ENCODE data around the gene HMBS. TPM values are rescaled to one million over a fixed set of nuclear protein-coding genes. Genes with fewer than 3 reads are reported as not detected.

The HMBS gene
- total and polyA plus RNA-seq, 2 experiments from 2014 or later, result 101 to 107 TPM

DNA sequence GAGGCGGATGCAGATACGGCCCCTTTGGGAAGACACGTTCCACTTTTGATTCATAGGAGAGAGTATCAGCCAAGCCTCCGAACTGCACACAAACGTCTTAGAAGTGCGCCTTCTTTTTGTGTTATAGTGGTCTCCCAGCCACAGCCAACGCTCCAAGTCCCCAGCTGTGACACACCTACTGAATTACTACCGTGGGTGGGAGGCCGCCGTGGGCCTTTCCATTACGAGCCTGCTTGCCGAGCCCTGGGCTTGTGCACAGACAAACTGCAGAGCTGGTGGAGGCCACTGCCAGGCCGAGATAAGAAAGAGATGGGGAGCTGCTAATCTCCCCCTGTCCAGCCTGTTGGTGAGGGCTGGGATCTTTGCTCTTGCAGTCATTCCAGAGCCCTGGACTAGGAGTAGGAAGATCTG lies 761 bp downstream of the HMBS start:
- peak overlapping the region; percentile 40; the same call in 1 of the 2 replicates for H3K27ac ChIP-seq (ENCODE audit: low read depth)
- peak overlapping the region; percentile 55 for H3K4me3 ChIP-seq
- H2AFZ ChIP-seq, result no peak overlapping the region
- H3K27me3 Mint-ChIP-seq (ENCODE audit: insufficient read depth, low read depth, poor library complexity), result peaks cover 5% of the 10 kb centered on the region
- H3K9me2 ChIP-seq (ENCODE audit: insufficient read depth), result no peaks in the 10 kb centered on the region
- peaks cover 15% of the 10 kb centered on the region for H3K79me2 ChIP-seq (replicated peaks; ENCODE audit: insufficient read depth)
- no peaks in the 10 kb centered on the region; the same call in 2 of the 3 replicates for H3K9me3 Mint-ChIP-seq
- H3K4me1 ChIP-seq (ENCODE audit: insufficient read depth), result peaks cover 4% of the 10 kb centered on the region; the same call in 1 of the 2 replicates
- no peaks in the 10 kb centered on the region for H3K27me3 ChIP-seq (ENCODE audit: insufficient read depth)
- ATAC-seq (peak; percentile 5), DNase-seq (ENCODE audit: low spot score) (no peak)
- peak overlapping the region; percentile 98 for H3K27ac Mint-ChIP-seq
- H3K4me3 Mint-ChIP-seq, result peak overlapping the region; percentile 100
- peaks cover 5% of the 10 kb centered on the region; the same call in 1 of the 2 replicates for H4K20me1 ChIP-seq (replicated peaks; ENCODE audit: insufficient read depth)
- H3K4me2 ChIP-seq, result peak overlapping the region; percentile 89
- TF ChIP-seq, protein P1, sequence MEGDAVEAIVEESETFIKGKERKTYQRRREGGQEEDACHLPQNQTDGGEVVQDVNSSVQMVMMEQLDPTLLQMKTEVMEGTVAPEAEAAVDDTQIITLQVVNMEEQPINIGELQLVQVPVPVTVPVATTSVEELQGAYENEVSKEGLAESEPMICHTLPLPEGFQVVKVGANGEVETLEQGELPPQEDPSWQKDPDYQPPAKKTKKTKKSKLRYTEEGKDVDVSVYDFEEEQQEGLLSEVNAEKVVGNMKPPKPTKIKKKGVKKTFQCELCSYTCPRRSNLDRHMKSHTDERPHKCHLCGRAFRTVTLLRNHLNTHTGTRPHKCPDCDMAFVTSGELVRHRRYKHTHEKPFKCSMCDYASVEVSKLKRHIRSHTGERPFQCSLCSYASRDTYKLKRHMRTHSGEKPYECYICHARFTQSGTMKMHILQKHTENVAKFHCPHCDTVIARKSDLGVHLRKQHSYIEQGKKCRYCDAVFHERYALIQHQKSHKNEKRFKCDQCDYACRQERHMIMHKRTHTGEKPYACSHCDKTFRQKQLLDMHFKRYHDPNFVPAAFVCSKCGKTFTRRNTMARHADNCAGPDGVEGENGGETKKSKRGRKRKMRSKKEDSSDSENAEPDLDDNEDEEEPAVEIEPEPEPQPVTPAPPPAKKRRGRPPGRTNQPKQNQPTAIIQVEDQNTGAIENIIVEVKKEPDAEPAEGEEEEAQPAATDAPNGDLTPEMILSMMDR (conservative IDR thresholded peaks at IDR 0.05; ENCODE audit: low read depth in 2 of 2), result no peak
- TF ChIP-seq ZNF114 (CRISPR knock-in tag; IDR thresholded peaks at IDR 0.05) (no peak), CREB1 (CRISPR knock-in tag; IDR thresholded peaks at IDR 0.05; ENCODE audit: low read depth) (no peak), POLR2AphosphoS5 (IDR thresholded peaks at IDR 0.05; ENCODE audit: low read depth) (no peak), STAT1 (IDR thresholded peaks at IDR 0.05; ENCODE audit: unreplicated experiment) (no peak), EZH2phosphoT487 (IDR thresholded peaks at IDR 0.05; ENCODE audit: unreplicated experiment) (no peak), EZH2 (IDR thresholded peaks at IDR 0.05; ENCODE audit: low read depth, unreplicated experiment) (no peak), JUNB (IDR thresholded peaks at IDR 0.05; ENCODE audit: unreplicated experiment) (no peak), NANOG (IDR thresholded peaks at IDR 0.05; ENCODE audit: borderline replicate concordance) (no peak), ZNF331 (CRISPR knock-in tag; IDR thresholded peaks at IDR 0.05; ENCODE audit: low read depth) (no peak)
- TF ChIP-seq, protein P2, sequence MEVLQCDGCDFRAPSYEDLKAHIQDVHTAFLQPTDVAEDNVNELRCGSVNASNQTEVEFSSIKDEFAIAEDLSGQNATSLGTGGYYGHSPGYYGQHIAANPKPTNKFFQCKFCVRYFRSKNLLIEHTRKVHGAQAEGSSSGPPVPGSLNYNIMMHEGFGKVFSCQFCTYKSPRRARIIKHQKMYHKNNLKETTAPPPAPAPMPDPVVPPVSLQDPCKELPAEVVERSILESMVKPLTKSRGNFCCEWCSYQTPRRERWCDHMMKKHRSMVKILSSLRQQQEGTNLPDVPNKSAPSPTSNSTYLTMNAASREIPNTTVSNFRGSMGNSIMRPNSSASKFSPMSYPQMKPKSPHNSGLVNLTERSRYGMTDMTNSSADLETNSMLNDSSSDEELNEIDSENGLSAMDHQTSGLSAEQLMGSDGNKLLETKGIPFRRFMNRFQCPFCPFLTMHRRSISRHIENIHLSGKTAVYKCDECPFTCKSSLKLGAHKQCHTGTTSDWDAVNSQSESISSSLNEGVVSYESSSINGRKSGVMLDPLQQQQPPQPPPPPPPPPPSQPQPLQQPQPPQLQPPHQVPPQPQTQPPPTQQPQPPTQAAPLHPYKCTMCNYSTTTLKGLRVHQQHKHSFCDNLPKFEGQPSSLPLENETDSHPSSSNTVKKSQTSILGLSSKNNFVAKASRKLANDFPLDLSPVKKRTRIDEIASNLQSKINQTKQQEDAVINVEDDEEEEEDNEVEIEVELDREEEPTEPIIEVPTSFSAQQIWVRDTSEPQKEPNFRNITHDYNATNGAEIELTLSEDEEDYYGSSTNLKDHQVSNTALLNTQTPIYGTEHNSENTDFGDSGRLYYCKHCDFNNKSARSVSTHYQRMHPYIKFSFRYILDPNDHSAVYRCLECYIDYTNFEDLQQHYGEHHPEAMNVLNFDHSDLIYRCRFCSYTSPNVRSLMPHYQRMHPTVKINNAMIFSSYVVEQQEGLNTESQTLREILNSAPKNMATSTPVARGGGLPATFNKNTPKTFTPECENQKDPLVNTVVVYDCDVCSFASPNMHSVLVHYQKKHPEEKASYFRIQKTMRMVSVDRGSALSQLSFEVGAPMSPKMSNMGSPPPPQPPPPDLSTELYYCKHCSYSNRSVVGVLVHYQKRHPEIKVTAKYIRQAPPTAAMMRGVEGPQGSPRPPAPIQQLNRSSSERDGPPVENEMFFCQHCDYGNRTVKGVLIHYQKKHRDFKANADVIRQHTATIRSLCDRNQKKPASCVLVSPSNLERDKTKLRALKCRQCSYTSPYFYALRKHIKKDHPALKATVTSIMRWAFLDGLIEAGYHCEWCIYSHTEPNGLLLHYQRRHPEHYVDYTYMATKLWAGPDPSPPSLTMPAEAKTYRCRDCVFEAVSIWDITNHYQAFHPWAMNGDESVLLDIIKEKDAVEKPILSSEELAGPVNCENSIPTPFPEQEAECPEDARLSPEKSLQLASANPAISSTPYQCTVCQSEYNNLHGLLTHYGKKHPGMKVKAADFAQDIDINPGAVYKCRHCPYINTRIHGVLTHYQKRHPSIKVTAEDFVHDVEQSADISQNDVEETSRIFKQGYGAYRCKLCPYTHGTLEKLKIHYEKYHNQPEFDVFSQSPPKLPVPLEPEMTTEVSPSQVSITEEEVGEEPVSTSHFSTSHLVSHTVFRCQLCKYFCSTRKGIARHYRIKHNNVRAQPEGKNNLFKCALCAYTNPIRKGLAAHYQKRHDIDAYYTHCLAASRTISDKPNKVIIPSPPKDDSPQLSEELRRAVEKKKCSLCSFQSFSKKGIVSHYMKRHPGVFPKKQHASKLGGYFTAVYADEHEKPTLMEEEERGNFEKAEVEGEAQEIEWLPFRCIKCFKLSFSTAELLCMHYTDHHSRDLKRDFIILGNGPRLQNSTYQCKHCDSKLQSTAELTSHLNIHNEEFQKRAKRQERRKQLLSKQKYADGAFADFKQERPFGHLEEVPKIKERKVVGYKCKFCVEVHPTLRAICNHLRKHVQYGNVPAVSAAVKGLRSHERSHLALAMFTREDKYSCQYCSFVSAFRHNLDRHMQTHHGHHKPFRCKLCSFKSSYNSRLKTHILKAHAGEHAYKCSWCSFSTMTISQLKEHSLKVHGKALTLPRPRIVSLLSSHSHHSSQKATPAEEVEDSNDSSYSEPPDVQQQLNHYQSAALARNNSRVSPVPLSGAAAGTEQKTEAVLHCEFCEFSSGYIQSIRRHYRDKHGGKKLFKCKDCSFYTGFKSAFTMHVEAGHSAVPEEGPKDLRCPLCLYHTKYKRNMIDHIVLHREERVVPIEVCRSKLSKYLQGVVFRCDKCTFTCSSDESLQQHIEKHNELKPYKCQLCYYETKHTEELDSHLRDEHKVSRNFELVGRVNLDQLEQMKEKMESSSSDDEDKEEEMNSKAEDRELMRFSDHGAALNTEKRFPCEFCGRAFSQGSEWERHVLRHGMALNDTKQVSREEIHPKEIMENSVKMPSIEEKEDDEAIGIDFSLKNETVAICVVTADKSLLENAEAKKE (CRISPR knock-in tag; IDR thresholded peaks at IDR 0.05), result no peak
- TF ChIP-seq, protein P3, sequence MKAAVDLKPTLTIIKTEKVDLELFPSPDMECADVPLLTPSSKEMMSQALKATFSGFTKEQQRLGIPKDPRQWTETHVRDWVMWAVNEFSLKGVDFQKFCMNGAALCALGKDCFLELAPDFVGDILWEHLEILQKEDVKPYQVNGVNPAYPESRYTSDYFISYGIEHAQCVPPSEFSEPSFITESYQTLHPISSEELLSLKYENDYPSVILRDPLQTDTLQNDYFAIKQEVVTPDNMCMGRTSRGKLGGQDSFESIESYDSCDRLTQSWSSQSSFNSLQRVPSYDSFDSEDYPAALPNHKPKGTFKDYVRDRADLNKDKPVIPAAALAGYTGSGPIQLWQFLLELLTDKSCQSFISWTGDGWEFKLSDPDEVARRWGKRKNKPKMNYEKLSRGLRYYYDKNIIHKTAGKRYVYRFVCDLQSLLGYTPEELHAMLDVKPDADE (IDR thresholded peaks at IDR 0.05), result no peak
- TF ChIP-seq, protein P4, sequence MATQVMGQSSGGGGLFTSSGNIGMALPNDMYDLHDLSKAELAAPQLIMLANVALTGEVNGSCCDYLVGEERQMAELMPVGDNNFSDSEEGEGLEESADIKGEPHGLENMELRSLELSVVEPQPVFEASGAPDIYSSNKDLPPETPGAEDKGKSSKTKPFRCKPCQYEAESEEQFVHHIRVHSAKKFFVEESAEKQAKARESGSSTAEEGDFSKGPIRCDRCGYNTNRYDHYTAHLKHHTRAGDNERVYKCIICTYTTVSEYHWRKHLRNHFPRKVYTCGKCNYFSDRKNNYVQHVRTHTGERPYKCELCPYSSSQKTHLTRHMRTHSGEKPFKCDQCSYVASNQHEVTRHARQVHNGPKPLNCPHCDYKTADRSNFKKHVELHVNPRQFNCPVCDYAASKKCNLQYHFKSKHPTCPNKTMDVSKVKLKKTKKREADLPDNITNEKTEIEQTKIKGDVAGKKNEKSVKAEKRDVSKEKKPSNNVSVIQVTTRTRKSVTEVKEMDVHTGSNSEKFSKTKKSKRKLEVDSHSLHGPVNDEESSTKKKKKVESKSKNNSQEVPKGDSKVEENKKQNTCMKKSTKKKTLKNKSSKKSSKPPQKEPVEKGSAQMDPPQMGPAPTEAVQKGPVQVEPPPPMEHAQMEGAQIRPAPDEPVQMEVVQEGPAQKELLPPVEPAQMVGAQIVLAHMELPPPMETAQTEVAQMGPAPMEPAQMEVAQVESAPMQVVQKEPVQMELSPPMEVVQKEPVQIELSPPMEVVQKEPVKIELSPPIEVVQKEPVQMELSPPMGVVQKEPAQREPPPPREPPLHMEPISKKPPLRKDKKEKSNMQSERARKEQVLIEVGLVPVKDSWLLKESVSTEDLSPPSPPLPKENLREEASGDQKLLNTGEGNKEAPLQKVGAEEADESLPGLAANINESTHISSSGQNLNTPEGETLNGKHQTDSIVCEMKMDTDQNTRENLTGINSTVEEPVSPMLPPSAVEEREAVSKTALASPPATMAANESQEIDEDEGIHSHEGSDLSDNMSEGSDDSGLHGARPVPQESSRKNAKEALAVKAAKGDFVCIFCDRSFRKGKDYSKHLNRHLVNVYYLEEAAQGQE (IDR thresholded peaks at IDR 0.05; ENCODE audit: unreplicated experiment), result no peak
- H3K36me3 Mint-ChIP-seq (ENCODE audit: low read depth), result peaks cover 34% of the 10 kb centered on the region
- peaks cover 2% of the 10 kb centered on the region; the same call in 1 of the 3 replicates for H3K4me1 Mint-ChIP-seq
- peaks cover 3% of the 10 kb centered on the region; the same call in 1 of the 2 replicates for H3F3A ChIP-seq (replicated peaks; ENCODE audit: low read depth)
- H3K36me3 ChIP-seq (ENCODE audit: insufficient read depth), result no peaks in the 10 kb centered on the region; the same call in 1 of the 2 replicates

Measured in GM23338 (cell line).